ENCODE results near the gene NTF4. TPM values are rescaled to one million over a fixed set of nuclear protein-coding genes. Genes with fewer than 3 reads are reported as not detected.

NTF4 gene, protein sequence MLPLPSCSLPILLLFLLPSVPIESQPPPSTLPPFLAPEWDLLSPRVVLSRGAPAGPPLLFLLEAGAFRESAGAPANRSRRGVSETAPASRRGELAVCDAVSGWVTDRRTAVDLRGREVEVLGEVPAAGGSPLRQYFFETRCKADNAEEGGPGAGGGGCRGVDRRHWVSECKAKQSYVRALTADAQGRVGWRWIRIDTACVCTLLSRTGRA
- not detected in 2 replicates for total RNA-seq

DNA sequence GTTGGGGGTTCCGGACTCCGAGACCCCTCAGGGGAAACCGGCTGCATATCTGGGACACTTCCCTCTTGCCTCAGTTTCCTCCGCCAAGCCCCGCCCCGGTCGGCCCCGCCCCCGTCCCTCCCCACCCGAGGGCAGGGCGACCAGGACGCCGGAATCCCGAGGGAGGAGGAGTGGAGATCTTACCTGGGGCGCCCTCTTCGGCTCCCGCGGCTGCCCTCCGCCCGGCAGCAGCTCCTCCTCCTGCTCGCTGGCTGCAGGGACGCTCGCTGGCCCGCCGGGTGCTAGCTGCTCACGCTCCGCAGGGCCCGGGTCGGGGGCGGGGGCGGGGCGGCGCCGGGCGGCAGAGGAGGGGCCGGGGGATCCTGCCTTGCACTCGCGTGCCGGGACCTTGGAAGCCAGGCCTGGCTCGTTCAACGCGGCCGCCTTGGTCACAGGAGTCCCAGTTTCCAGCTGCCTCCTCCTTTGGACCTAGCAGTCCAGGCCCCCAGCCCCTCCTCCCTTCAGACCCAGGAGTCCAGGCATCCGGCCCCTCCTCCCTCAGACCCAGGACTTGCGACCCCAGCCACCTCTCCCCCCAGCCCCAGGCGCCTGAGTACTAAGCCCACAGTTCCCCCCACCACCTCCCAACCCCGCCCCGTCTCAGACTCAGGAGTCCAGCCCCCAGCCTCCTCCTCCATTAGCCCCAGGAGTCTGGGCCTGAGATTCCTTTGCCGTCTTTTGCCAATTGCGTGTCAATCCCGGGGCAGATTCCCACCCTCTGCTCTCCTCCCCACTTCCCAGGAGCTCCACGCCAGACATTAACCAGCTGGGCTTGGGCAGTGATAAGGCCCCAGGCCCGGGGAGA is at the start of gene NTF4:
Gene NTF4, minus strand, starts transcription at position 51 of the 844 bp plus-strand sequence. CDS start 2,821 bp downstream, outside the sequence.

GRCh38 chr19:49113762-49114629 is 49.4 kb upstream of the NTF4 start, which contains the start of gene LIN7B:
TSS of gene LIN7B (plus strand) at chr19:49114370. CDS start at chr19:49114405, 35 bp downstream.

DNA sequence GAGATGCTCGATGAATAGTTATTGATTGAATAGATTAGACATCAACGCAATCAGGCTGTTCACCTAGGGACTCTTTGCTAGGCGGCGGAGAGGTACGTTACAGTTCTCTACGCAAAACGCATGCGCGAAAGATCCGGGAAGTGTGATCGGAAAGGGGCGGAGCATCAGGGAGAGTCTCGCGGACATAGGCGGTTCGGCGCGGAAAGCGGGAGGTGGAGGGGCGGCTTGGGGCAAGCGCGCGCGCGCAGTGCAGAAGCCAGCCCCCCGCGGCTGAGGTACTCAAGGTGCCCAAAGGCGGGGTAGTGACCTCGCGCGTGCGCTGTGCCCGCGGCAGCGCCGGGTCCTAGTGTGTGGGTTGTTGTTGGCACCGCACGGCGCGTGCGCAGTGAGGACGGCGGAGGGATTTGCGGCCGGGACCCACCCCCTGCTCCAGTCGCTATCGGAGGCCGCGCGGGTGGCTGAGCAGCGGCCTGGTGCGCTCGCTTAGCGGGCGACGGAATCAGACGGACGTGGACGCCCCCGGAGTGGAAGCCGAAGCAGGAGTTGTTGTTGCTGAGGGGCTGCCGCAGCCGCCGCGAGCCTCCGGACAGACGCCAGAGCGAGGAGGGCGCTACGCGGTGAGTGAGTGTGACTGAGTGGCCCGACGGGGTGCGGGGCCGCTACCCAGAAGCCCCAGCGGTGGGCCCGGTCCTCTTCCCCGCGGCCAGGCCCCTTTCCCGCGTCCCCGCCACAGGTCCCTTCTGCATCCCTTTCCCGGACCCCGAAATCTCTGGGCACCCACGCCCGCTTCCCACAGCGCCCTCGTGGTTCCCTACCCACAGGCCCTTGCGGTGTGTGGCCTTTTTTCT is 20.6 kb upstream of the NTF4 start, which contains the start of gene SNRNP70:
Gene SNRNP70, plus strand, starts transcription at position 432 of the 848 bp plus-strand sequence. CDS start 964 bp downstream, outside the sequence.

DNA sequence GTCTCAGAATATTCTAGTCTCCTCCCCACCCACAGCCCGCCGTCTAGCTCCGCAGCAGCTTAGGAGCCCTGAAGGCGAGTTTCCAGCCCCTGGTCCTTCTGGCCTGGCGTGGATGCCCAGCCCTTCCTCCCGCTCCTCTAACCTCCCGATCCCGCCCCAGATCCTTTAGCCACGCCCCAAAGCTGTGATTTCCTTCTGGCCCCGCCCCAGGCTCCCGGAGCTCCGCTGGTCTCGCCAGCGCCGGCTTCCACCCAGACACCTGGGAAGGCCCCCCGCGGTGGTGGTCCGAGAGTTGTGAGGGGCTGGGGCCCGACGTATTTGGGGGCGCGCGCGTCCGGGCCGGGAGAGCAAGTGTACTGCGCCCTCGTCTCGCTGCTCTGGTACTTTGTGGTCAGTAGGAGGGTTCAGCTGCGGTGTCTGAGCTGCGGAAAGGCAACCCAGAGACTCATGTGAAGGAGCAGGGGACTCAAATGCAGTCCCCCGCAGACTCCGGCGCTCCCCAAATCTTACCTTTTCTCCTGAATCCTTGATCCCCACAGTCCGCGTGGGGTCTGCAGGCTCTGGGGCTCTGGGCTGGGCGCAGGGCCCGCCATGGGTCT is 6.9 kb downstream of the NTF4 start, which contains the start of gene CGB7:
Gene CGB7, minus strand, starts transcription at position 114 of the 599 bp plus-strand sequence. CDS start 2,374 bp downstream, outside the sequence.

DNA sequence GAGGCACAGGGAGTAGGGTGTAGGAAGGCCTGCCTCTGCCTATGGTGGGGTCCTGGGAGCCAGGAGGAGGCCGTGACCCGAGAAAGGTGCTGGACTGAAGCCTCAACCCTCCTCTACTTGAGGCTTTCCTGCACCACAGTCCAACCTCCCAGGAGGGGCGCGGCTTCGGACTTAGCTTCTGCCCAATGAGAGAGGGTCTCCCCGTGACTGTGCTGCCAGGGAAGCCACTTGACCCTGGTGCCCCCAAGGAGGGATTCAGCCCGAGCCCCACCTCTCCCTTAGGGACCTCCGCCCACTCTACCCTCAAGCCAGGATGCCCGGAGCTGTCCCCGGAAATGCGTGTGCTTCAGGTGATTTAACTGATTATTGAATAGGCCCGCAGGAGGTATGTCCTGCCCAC is 15.6 kb downstream of the NTF4 start, which contains the start of gene CGB8:
Gene CGB8, minus strand, starts transcription at position 101 of the 400 bp plus-strand sequence. CDS start 372 bp downstream, outside the sequence.

GRCh38 chr19:49043548-49043947 is 21.1 kb downstream of the NTF4 start, which contains the start of gene CGB5:
TSS of gene CGB5 (plus strand) at chr19:49043848. CDS start at chr19:49044210, 362 bp downstream.

DNA sequence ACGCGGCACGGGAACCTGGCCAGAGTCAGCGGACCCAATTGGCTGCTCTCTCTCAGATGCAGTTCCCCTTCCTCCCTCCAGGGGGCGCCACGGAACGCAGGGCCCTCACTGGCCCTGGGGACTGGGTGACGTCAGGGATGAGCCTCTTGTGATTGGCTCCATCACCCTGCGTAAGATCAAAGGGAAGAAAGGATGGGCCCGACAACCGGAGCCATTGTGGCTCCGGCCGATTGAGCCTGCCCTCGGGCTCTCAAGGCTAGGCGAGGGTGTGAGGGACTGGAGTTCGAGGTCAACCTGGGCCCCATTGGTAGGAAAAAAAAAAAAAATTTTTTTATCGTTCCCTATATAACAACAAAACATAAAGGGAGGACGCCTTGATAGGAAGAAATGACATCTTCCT is 27.8 kb downstream of the NTF4 start, which contains the start of gene CGB1:
Gene CGB1, minus strand, starts transcription at position 81 of the 400 bp plus-strand sequence. CDS start 184 bp downstream, outside the sequence.

GRCh38 chr19:49031642-49032301 is 32.8 kb downstream of the NTF4 start, which contains the start of gene CGB2:
TSS of gene CGB2 (plus strand) at chr19:49031890. CDS start at chr19:49032096, 206 bp downstream.

DNA sequence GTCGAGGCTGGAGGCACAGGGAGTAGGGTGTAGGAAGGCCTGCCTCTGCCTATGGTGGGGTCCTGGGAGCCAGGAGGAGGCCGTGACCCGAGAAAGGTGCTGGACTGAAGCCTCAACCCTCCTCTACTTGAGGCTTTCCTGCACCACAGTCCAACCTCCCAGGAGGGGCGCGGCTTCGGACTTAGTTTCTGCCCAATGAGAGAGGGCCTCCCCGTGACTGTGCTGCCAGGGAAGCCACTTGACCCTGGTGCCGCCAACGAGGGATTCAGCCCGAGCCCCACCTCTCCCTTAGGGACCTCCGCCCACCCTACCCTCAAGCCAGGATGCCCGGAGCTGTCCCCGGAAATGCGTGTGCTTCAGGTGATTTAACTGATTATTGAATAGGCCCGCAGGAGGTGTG is 40.4 kb downstream of the NTF4 start, which contains the start of gene CGB3:
Gene CGB3, minus strand, starts transcription at position 101 of the 400 bp plus-strand sequence. CDS start 362 bp downstream, outside the sequence.

DNA sequence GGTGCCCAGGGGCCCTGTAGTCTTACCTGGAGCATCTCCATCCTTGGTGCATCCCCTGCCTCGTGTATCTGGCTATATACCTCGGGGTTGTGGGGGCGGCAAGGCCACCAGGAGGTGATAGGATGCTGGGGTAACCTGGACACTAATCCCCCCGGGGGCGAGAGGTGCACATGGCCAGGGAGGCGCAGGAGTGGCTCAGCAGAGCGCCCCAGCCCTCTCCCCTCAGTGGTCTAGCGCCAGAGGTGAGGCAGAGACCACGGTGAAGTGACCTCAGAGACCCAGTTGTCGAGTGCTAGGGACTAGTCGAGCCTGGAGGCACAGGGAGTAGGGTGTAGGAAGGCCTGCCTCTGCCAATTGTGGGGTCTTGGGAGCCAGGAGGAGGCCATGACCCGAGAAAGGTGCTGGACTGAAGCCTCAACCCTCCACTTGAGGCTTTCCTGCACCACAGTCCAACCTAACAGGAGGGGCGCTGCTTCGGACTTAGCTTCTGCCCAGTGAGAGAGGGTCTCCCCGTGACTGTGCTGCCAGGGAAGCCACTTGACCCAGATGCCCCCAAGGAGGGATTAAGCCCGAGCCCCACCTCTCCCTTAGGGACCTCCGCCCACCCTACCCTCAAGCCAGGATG is 47.5 kb downstream of the NTF4 start, which contains the start of gene LHB:
Gene LHB, minus strand, starts transcription at position 51 of the 625 bp plus-strand sequence. Its CDS starts 10 bp downstream, at position 41.

Other genes starting within 250 kb of the NTF4 start
- 5.8 and 13.2 TPM in 2 replicates for gene HSD17B14, start 228.3 kb downstream of the NTF4 start, total RNA-seq
- gene PLEKHA4, start 196.2 kb downstream of the NTF4 start, total RNA-seq: 1.9 and 2.7 TPM in 2 replicates
- gene PPP1R15A, start 192.4 kb downstream of the NTF4 start, total RNA-seq: 24.4 and 27.2 TPM in 2 replicates
- gene TULP2, start 166.1 kb downstream of the NTF4 start, total RNA-seq: 0.32 TPM in 1 of 2 replicates, not detected in the other
- 86.9 and 92.9 TPM in 2 replicates for gene NUCB1, start 164.5 kb downstream of the NTF4 start, total RNA-seq
- not detected in 2 replicates for gene DHDH, start 131.1 kb downstream of the NTF4 start, total RNA-seq
- gene BAX, start 109.9 kb downstream of the NTF4 start, total RNA-seq: 137 and 154 TPM in 2 replicates
- 777 and 969 TPM in 2 replicates for gene FTL, start 99.5 kb downstream of the NTF4 start, total RNA-seq
- 22.9 and 25.3 TPM in 2 replicates for gene GYS1, start 71.5 kb downstream of the NTF4 start, total RNA-seq
- gene RUVBL2, start 70.9 kb downstream of the NTF4 start, total RNA-seq: 364 and 391 TPM in 2 replicates
- not detected in 2 replicates for gene LHB, start 47.7 kb downstream of the NTF4 start, total RNA-seq
- not detected in 2 replicates for gene CGB3, start 40.5 kb downstream of the NTF4 start, total RNA-seq
- 0.46 TPM in 1 of 2 replicates, not detected in the other for gene CGB2, start 32.9 kb downstream of the NTF4 start, total RNA-seq
- not detected in 2 replicates for gene CGB1, start 27.9 kb downstream of the NTF4 start, total RNA-seq
- 0.65 TPM in 1 of 2 replicates, not detected in the other for gene CGB5, start 21.0 kb downstream of the NTF4 start, total RNA-seq
- gene CGB8, start 15.7 kb downstream of the NTF4 start, total RNA-seq: not detected in 2 replicates
- under 0.01 and 0.30 TPM in 2 replicates for gene CGB7, start 7.1 kb downstream of the NTF4 start, total RNA-seq
- not detected in 2 replicates for gene KCNA7, start 7.9 kb upstream of the NTF4 start, total RNA-seq
- gene SNRNP70, start 20.6 kb upstream of the NTF4 start, total RNA-seq: 126 and 150 TPM in 2 replicates
- gene LIN7B, start 49.6 kb upstream of the NTF4 start, total RNA-seq: 1.5 and 3.9 TPM in 2 replicates
- gene C19orf73, start 54.3 kb upstream of the NTF4 start, total RNA-seq: 0.32 and 0.76 TPM in 2 replicates
- gene PPFIA3, start 54.7 kb upstream of the NTF4 start, total RNA-seq: 4.9 and 5.3 TPM in 2 replicates
- not detected in 2 replicates for gene HRC, start 90.6 kb upstream of the NTF4 start, total RNA-seq
- gene TRPM4, start 93.0 kb upstream of the NTF4 start, total RNA-seq: 11.2 and 12.3 TPM in 2 replicates

All from epithelial cell of umbilical artery (primary cell).